ENCODE measurements around the gene DHRSX. TPM values are rescaled to one million over a fixed set of nuclear protein-coding genes. Genes with fewer than 3 reads are reported as not detected.

Gene DHRSX
- total and polyA plus RNA-seq, 2 donors (not counting 3 experiments of a cell fraction or from before 2014, with no cell fraction given), result 27.1 to 37.7 TPM

GRCh38 chrX:2486476-2487133 lies 14.2 kb downstream of the DHRSX start:
- no peaks in the 10 kb centered on the region for H3K9me3 ChIP-seq (replicated peaks; ENCODE audit: control insufficient read depth, insufficient read depth, low read length)

More at GRCh38 chrX:2486476-2487133, 14.2 kb downstream of the DHRSX start:
- H4K20me1 ChIP-seq (replicated peaks; ENCODE audit: control insufficient read depth, extremely low read depth, insufficient read depth, low read length), result peaks cover 2% of the 10 kb centered on the region
- DNase-seq (ENCODE audit: low read depth, low spot score) (no peak), FAIRE-seq (no peak)
- peaks cover 18% of the 10 kb centered on the region for H3K79me2 ChIP-seq (ENCODE audit: control insufficient read depth, insufficient read depth, low read length)
- H3K9ac ChIP-seq (replicated peaks; ENCODE audit: extremely low read depth, insufficient read depth, low read length), result no peak overlapping the region
- ChIA-PET CTCF (no interaction called here), POLR2A (no interaction called here)
- no peaks in the 10 kb centered on the region for H3K9me1 ChIP-seq (replicated peaks; ENCODE audit: control insufficient read depth, extremely low read depth, insufficient read depth, low read length)
- no peak overlapping the region for H3K4me3 ChIP-seq (replicated peaks in 1 of 3; ENCODE audit: insufficient read depth in 1 of 3, low read depth in 1 of 3, low read length in 3 of 3)
- H3K36me3 ChIP-seq (ENCODE audit: control insufficient read depth in 2 of 2, extremely low read depth in 1 of 2, insufficient read depth in 2 of 2, low read length in 2 of 2), result peaks cover 17 to 32% of the 10 kb centered on the region in 2 experiments
- dilution Hi-C loops (cut with MboI; ENCODE audit: extremely low pct_ligation_motif_present, low sequenced_read_pairs), result no loop called here
- H3K4me1 ChIP-seq (ENCODE audit: control insufficient read depth, extremely low read depth, insufficient read depth, low read length), result no peaks in the 10 kb centered on the region
- no peak overlapping the region for H3K4me2 ChIP-seq (ENCODE audit: insufficient read depth, low read length)
- no peak for TF ChIP-seq POLR2AphosphoS5 (IDR thresholded peaks at IDR 0.05; ENCODE audit: insufficient read depth, low read depth, low read length)
- no peak for TF ChIP-seq FOS (IDR thresholded peaks at IDR 0.05; ENCODE audit: borderline replicate concordance, insufficient read depth, low read length)
- TF ChIP-seq EZH2 (IDR thresholded peaks at IDR 0.05; ENCODE audit: borderline replicate concordance, low read depth, low read length, severe bottlenecking), result no peak
- TF ChIP-seq POLR2A (IDR thresholded peaks at IDR 0.05; ENCODE audit: low read depth, low read length), result no peak
- TF ChIP-seq GATA2 (IDR thresholded peaks at IDR 0.05; ENCODE audit: insufficient read depth, insufficient read length, low read depth, low read length), result no peak
- TF ChIP-seq JUN (IDR thresholded peaks at IDR 0.05; ENCODE audit: borderline replicate concordance, insufficient read depth, insufficient read length, low read depth), result no peak
- no peak for TF ChIP-seq MYC (IDR thresholded peaks at IDR 0.05; ENCODE audit: low read depth, low read length)
- TF ChIP-seq MAX (IDR thresholded peaks at IDR 0.05; ENCODE audit: insufficient read depth, insufficient read length), result no peak
- no peak for TF ChIP-seq CTCF (IDR thresholded peaks at IDR 0.05; ENCODE audit: extremely low read depth in 1 of 2, insufficient read depth in 1 of 2, low read depth in 1 of 2, low read length in 2 of 2)
- no peak overlapping the region for H2AFZ ChIP-seq (ENCODE audit: low read depth, low read length)
- no peak overlapping the region for H3K27ac ChIP-seq (ENCODE audit: insufficient read depth, low read depth, low read length)
- no peaks in the 10 kb centered on the region for H3K27me3 ChIP-seq (ENCODE audit: control insufficient read depth in 2 of 2, insufficient read depth in 2 of 2, low read length in 2 of 2)
- TSS peak; percentile 18 for BruUV-seq (replicated peaks)
- intact Hi-C loops (cut with micrococcal nuclease), result no loop called here

Measured in endothelial cell of umbilical vein (primary cell).